ENCODE measurements around the gene PRPSAP1.

Gene PRPSAP1

DNA sequence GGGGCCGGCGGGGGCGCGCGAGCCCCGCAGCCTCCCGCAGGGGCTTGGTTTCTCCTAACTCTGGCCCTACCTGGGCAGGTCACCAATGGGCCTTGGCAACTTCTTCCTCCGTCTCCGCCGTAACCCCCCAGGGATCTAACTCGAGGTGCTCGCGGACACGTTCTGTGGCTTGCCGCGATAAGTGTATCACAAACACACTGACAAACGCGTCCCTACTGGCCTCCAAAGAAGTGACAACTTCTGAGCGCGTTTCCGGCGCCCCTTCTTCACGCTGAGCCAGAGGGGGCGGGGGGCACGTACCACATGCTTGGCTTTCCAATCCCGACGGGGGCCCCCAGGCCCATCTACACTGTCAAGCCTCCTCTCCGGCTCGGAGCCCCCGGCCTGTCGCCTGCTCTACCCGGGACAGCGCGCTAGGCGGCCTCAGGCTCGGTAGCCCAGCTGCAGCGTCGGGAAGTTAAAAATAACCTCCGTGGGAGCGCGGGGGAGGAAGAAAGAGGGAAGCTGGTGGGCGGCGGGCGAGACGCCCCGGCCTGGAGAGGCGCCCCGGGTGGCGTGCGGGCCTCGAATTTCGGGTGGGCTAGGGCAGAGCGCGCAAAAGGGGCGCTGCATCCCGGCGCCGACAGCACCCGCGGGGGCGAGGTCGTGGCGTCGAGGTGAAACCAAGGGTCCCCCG lies 30.0 kb upstream of the PRPSAP1 start:
- no peak for DNase-seq (ENCODE audit: low spot score)

DNA sequence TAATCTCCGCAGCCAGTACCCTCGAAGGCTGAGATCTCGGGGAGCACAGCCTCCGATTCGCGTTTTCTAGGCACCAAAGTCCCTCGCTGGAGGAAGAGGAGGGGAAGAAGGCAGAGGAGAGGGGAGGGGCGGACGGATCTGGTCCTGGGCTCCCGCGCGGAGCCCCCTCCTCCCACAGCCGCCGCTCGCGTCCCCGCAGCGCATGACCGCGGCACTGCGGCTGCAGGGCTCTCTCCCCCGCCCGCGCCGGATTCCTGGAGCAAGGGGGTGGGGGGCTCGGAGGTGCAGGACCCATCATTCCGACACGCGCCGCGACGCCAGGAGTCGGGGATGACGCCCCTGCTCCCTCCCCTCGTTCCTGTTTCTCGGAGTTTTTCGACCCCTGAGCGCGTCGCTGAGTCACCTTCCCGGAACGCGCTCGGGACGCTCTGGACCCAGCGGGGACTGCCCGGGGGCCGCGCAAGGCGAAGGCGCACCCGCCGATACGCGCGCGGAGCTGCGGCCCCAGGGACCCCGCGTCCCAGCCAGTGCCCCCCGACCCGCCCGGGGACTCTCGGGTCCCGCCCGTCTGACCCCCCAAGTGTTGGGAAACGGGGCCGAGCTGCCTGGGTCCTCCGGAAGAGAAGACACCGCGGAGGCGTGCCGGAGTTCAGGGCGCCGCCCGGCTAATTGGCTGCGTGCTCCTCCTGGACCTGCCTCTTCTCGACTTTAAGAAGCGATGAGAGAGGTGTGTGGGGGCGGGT lies 29.3 kb upstream of the PRPSAP1 start:
- DNase-seq (ENCODE audit: low spot score): no peak

DNA sequence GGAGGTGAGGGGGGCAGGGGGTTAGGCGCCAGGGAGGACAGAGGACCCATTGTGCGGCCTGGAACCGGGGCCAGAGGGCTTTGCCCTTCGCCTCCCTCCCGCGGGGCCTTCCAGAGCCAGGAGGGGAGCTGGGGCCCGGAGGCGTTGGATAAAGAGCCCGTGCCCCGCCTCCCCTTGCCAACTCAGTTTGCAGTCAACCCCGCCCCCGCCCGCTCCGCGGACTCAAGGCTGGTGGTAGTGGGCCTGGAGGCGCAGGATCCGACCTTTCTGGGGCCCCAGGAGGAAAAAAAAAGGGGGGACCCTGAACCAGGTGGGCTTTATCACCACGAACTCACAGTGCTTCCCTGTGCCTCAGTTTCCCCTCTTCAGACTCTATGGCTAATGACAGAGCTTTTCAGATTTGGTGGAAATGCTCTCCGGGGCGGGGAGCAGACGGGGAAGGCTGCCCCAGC lies 28.7 kb upstream of the PRPSAP1 start:
- DNase-seq (ENCODE audit: low spot score): no peak

- DNase-seq (ENCODE audit: low spot score): no peak
Measured at GRCh38 chr17:76381633-76382350, 28.1 kb upstream of the PRPSAP1 start.

- no peak for DNase-seq (ENCODE audit: low spot score)
Measured at GRCh38 chr17:76379646-76380376, 26.1 kb upstream of the PRPSAP1 start.

DNA sequence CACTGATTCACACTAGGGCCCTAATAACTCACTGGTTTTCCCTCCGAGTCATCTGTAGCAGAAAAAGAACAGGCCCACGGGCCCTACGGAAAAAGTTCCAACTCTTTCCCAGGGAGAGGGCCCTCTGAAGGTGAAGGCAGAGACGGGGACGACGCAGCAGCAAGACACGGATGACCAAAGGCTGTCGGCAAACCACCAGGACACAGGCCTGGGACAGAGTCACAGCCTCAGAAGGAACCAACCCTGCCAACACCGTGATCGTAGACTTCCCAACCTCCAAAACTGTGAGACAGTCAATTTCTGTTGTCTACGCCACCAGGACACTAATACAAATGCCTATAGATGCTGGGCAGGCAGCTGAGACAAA lies 25.5 kb upstream of the PRPSAP1 start:
- DNase-seq (ENCODE audit: low spot score): no peak

GRCh38 chr17:76378548-76379274 lies 25.0 kb upstream of the PRPSAP1 start:
- DNase-seq (ENCODE audit: low spot score): no peak

GRCh38 chr17:76376318-76377133 lies 22.8 kb upstream of the PRPSAP1 start:
- no peak for DNase-seq (ENCODE audit: low spot score)

DNA sequence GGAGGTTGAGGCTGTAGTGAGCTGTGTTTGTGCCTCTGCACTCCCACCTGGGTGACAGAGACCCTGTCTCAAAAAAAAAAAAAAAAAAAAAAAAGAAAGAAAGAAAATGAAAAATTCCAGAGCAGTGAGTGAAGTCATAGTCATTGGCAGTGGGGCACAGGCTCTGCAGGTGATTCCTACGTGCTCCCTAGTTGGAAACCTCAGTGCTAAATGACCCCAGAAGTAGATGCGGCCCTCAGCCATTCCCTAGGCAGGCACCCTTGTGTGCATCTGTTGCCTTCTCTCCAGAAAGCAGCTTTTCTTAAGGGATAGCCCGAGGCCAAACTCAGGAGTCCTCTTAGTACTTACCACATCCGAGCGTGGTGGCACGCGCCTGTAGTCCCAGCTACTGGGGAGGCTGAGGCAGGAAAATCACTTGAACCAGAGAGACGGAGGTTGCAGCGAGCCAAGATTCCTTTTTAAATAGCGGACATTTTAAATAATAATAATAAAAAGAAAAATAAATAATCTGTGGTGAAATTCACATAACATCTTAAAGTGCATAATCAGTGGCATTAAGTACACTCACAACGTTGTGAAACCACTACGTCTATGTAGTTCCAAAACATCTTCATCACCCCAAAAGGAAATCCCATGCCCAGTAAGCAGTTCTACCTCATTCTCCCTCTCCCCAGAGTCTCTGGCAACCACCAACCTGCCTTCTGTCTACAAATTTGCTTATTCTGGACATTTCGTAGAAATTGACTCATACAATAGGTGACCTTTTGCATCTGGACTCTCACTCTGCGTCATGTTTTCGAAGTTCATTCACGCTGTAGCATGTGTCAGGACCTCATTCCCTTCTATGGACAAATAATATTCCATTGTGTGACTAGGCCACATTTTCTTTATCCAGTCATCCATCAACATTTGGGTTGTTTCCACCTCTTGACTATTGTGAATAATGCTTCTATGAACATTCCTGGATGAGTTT lies 18.2 kb upstream of the PRPSAP1 start:
- DNase-seq (ENCODE audit: low spot score): no peak

GRCh38 chr17:76370261-76370993 lies 16.7 kb upstream of the PRPSAP1 start:
- no peak for DNase-seq (ENCODE audit: low spot score)

- no peak for DNase-seq (ENCODE audit: low spot score)
Measured at GRCh38 chr17:76369804-76370203, 16.1 kb upstream of the PRPSAP1 start.

DNA sequence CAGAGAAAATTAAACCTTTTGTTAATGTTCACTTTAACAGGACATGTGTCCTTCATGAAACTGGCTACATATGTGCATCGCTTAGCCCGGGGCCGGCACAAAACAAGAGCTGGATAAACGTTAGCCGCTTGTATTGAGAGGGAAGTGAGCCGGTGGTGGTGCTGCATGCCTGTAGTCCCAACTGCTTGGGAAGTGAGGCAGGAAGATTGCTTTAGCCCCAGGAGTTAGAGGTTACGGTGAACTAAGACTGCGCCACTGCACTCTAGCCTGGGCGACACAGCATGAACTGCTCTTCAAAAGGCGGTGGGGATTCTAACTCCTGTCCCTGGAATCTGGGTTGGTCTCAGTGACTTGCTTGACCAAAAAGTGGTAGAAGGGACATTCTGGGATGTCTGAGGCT lies 15.7 kb upstream of the PRPSAP1 start:
- DNase-seq (ENCODE audit: low spot score): no peak

GRCh38 chr17:76368545-76368944 lies 14.8 kb upstream of the PRPSAP1 start:
- no peak for DNase-seq (ENCODE audit: low spot score)

DNA sequence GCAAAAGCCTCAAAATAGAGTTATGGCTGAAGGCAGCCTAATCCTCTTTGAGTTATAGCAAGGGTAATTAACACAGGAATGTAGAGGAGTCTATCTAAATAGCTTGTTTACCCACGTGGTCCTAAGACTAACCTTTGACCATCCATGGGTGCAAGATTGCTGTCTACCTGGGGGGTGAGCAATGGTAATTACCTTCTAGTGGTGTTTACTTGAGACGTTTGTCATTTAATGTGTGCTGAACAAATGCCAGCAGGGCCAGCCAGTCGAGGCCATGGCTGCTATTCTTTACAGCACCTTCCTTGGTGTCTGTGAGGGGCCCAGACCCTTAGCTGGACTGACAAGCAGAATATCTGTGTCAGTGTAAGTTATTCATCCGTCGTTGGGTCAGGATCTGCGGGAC lies 13.9 kb upstream of the PRPSAP1 start:
- no peak for DNase-seq (ENCODE audit: low spot score)

DNA sequence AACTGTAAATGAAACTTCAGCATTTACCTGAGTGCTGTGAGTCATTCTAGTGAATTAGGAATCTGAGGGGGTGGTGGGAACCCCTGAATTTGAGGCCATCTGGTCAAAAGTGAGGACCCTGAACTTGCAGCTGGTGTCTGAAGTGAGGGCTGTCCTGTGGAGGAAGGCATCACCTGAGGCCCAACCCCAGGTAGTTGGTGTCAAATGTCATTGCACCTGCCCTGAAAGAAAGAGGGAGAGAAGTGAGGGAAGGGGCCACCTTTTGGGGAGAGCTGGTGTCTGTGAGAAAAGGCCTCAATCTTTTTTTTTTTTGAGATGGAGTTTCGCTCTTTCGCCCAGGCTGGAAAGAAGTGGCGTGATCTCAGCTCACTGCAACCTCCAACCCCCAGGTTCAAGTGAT lies 12.5 kb upstream of the PRPSAP1 start:
- no peak for DNase-seq (ENCODE audit: low spot score)

DNA sequence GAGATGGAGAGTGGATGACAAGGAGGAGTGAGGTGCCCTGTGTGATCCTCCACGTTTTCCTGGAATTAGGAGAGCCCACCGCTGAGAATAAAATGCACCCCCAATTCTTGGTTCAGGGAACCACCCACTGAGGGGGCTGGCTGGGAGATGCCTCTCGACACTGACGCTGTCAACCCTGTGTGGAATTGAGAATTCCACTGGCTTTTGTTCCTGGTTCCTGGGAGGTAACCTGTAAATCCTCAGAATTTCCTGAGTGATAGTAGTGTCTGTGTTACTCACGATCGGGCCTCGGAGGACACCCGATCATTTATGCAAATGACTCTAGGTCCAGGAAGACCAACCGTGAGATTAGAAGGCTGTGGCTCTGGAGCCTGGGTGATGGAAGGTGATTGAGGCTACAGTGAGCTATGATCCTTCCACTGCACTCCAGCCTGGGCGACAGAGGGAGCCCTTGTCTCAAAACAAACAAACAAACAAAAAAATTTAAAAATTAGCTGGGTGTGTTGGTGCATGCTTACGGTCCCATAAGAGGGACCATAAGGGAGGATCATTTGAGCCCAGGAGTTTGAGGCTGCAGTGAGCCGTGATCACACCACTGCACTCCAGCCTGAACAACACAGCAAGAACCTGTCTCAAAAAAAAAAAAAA lies 11.7 kb upstream of the PRPSAP1 start:
- DNase-seq (ENCODE audit: low spot score): no peak

GRCh38 chr17:76363107-76363842 lies 9.6 kb upstream of the PRPSAP1 start:
- no peak for DNase-seq (ENCODE audit: low spot score)

- DNase-seq (ENCODE audit: low spot score): no peak
Measured at GRCh38 chr17:76360461-76360860, 6.7 kb upstream of the PRPSAP1 start.
